Activated naive CD8-positive, alpha-beta T cell treated with anti-CD3 and anti-CD28 coated beads, Interleukin-2, amount 50 U/mL, for 16 hours (primary cell): ENCODE measurements around the gene HCFC1R1.

Experiments used
- DNase-seq: peaks from one replicate; pipeline ENCODE4 v3.0.0-alpha.2; 2020; ENCODE audit warnings: low read depth, low spot score

HCFC1R1 gene

DNA sequence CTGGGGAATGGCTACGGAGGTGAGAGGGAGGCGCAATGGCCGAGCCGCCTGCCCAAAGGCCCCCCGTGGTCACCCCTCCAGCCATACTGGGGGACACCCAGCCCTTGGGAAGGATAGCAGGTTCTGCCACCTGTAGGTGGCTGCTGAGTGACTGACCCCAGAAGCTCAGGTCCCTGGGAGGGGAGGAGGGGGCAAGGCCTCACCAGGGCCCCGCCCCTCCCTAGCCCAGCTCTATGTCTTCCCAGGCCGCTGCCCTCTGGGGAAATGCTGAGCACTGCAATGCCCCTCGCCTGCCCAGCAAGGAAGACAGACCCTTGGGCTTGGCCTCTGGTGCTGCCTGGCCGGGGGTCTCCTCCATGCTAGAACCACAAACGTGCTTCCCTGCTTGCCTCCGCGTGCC lies 22.4 kb downstream of the HCFC1R1 start:
- no peak for DNase-seq

- DNase-seq = no peak
These were observed 23.2 kb downstream of the HCFC1R1 start for GRCh38 chr16:3000540-3000939.

DNA sequence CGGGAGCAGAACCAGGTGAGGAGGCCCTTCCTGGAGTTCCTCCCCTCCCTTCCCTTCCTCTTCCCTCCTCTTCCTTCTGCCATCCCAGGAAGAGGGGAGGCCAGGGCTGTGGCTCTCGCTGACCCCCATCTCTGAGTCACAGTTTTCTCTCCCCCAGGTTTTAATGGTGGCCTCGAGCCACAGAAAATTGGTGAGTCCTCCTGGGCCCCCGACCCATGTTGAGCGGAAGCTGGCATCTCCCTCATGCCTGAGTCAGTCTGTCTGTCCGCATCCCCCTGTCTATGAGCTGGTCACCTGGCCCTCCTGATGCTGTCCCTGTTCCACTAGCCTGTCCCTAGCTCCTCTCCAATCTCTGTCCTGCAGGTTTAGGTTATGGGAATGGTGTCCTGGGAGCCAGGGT lies 23.8 kb downstream of the HCFC1R1 start:
- DNase-seq = no peak

DNA sequence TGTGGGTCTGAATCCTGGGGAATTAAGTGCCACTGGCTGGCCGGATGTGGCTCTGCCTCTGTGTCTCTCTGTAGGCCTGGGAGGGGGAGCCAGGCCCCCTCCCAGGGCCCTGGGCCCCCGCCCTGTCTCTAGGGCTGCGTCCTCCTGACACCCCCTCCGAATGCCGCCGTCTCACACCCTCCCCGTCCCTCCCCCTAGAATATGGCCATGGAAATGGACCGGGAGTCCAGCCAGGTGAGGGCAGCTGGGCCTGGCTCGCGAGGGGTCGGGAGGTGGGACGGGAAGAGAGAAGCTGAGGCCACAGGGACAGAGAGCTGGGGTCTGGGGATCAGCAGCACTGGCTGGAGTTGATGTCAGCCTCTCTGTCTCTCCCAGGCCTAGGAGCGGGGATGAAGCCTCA lies 27.4 kb downstream of the HCFC1R1 start:
- DNase-seq = no peak

- no peak for DNase-seq
These were observed 31.2 kb downstream of the HCFC1R1 start for GRCh38 chr16:2992383-2993081.

GRCh38 chr16:2991566-2992261 lies 32.0 kb downstream of the HCFC1R1 start:
- DNase-seq = no peak

- no peak for DNase-seq
These were observed 32.9 kb downstream of the HCFC1R1 start for GRCh38 chr16:2990891-2991290.

DNA sequence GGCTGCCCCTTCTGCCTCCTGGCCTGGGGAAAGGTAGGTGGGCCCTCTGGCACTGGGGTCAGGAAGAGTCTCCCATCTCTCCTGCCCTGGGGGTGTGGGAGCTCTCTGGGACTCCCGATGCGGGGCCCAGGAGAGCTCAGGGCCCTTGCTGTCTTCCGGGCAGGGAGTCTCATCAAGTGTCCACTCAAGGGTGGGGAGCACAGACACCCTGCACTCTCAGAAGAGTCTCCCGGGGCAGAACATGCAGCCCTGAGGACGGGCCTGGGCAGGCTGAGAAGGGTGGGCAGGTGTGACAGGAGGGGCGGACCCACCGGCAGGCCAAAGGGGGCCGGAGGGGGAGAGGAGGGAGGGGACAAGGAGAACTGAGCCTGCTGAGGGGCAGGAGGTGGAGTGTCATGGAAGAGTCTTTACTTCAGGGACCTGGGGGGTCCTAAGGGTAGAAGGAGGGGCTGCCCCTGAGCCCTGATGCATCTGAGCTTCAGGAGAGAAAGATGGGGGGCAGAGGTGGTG lies 35.1 kb downstream of the HCFC1R1 start:
- DNase-seq = no peak

- DNase-seq = no peak
These were observed 35.9 kb downstream of the HCFC1R1 start for GRCh38 chr16:2987833-2988232.

DNA sequence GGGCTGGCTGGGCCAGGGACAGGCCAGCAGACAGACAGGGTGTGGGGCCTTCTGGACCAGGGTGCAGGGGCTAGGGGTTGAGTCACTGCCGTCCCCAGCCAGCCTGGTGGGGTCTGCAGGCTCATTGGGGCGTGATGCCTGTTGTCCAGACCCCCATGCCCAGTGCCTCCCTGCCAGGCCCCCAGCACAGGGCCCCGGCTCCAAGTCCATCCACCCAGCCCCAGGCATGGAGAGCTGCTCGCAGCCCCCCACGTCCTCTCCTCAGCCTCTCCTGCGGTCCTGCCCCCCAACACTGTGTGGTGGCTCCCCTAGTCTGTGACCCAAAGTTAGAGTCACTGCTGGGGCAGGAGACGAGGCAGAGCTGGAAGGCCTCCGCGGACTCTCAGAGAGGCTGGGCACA lies 36.5 kb downstream of the HCFC1R1 start:
- DNase-seq = no peak

DNA sequence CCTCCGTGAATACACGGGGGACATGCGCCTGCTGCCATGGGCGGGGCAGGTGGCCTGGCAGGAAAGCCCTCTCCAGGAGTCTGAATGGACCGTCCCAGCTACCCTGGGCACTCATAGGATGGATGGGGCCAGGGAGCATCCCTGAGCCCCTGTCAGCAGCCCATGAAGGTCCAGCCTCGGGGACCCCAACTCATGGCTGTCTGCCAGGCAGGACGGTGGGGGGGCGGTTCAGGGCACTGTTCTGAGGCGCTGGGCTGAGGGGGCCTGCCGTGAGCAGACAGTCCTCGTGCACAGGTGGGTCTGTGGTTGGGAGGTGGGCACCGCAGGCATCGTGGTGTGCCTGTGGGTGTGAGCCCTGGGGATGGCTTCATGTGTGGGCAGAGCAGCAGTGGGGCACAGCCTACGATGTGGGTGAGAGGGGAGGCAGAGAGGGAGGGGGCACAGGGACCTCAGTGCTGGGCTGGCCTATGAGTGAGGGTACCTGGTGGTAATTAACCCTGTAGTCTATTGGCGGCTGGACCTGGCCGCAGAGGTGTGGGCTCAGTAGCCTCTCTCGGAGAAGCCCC lies 37.0 kb downstream of the HCFC1R1 start:
- no peak for DNase-seq

DNA sequence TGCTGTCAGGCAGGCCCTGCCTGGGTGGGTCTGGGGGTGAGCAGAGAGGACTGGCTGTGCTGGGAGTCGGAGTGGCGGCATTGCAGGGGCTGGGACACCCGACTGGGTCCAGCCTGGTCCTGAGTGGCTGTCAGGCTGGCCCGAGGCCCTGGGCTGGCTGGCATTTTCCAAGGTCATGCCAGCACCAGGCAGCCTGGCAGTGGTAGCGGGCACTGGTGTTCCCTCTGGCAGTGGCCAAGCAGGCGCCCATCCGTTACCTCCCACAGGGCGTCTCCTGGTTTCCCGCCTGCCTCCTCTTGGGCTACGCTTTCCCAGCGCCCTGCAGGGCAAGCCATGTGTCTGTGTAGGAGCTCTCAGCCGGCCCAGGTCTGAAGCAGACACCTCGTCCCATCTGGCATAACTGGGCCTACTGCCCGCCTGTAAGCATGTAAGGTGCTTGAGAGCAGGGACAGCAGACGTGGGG lies 37.8 kb downstream of the HCFC1R1 start:
- no peak for DNase-seq

- no peak for DNase-seq
These were observed 38.3 kb downstream of the HCFC1R1 start for GRCh38 chr16:2985462-2985861.

DNA sequence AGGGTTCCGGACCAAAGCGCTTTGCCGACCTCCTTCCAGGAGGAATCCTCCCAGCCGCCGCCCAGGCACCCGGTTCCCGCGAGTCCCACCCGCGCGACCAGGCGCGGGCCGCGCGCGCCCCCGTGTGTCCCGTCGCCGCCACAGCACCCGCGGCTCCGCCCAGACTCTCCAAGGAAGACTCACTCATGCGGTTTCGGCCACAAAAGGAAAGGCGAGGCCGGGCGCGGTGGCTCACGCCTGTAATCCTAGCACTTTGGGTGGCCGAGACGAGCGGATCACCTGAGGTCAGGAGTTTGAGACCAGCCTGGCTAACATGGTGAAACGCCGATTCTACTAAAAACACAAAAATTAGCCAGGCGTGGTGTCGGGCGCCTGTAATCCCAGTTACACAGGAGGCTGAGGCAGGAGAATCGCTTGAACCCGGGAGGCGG lies 40.0 kb downstream of the HCFC1R1 start:
- DNase-seq = peak; percentile 39

GRCh38 chr16:2982402-2982801 lies 41.3 kb downstream of the HCFC1R1 start:
- DNase-seq = no peak

GRCh38 chr16:2981899-2982250 lies 41.9 kb downstream of the HCFC1R1 start:
- DNase-seq = no peak

- no peak for DNase-seq
These were observed 42.4 kb downstream of the HCFC1R1 start for GRCh38 chr16:2981177-2981898.

DNA sequence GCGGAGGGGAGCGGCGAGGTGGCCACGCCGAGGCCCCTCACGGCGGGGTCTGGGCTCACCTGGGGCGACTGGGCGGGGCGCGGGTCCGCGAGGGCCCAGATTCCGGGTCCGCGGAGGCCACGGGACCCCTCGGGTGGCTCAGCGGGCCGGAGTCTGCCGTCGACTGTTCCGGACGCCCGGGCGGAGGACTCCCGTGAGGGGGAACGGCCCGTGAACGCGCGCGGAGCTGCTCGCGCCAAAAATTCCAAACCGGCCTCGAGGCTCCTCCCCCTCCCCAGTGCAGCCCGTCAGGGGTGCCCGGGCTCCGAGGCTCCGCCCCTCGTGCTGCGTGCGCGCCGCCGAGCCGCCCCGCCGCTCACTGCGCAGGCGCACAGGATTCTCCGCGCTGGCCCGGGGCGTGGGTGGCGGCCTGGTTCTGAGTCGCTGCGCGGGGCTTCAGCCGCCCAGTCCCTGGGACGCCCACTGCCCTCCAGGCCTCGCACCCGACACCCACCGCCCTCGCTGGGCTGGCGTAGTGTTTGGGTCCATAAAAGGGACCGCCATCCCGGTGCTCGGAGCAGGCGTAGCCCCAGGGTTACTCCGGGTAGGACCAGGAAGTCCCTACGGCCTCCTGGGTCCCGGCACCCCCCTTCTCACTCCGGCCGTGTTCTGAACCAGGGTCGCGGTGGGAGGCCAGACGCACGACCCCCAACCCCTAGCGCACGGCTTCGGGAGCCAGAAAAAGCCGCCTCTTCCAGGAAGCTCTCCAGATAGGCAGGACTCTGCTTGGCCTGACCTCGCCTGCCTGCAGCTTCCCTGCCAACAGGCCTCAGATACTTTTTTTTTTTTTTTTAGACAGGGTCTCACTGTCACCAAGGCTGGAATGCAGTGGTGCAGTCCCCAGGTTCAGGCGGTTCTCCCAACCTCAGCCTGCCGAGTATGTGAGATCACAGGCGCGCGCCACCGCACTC lies 43.2 kb downstream of the HCFC1R1 start, which contains the start of gene PKMYT1:
PKMYT1 (minus strand) TSS at position 220 of the 950 bp plus-strand sequence. CDS start 789 bp downstream, outside the sequence.
- DNase-seq = peak; percentile 83

DNA sequence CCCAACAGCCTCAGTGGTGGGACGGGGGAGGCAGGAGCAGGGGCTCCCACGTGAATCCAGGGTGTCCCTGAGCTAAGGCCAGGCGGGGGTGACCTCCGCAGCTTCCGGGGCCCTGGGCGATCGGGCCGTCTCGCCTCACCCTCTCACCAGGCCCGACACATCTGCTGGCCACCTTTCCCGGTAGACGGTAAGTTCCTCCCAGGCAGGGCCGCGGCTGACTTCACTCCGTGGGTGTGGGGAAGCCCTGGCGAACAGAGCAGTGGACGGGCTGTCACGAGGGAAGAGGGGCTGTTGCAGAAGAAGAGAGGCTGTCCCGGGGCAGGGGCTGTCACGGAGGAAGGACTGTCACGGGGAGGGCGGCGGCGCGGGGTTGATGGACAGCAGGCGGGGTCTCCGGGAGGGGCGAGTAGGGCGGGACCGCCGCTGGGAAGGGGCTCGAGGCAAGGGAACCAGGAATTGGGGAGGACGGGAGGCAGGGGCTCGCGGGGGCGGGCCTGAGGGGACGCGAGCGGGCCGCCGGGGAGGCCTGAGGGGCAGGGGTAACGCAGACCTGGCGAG lies 44.0 kb downstream of the HCFC1R1 start:
- no peak for DNase-seq

- DNase-seq = no peak
These were observed 46.3 kb downstream of the HCFC1R1 start for GRCh38 chr16:2977440-2977839.
